Measurements from ENCODE around the gene COPS3.
A peak's percentile ranks its signal among the peaks of the same experiment; 100 is the strongest.

The COPS3 gene

DNA sequence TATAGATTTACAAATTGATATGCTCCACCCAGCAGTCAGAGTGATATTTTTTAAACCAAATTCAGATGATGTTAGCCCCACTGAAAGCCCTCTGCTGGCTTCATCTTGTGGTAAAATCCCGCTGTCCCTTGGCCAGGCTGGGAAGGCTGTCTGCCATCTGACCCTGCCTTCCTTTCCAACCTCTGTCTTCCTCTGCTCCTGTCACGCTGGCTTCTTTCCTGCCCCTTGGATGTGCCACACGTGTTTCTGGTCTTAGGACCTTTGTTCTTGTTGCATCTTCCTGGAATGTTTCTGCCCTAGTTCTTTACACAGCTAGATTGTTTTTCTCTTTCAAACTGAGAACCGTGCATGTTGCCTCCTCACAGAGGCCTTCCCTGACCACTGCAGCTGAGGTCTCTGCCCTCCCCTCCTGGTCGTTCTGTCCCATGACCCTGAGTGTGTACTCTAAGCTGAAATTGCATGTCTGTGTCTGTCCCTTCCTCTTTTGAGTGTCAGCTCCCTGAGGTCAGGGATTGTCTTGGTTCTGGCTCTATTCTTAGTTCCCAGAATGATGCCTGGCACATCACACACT lies 33.5 kb upstream of the COPS3 start:
- POLR2A ChIA-PET: no interaction called here
- TF ChIP-seq, protein P1, sequence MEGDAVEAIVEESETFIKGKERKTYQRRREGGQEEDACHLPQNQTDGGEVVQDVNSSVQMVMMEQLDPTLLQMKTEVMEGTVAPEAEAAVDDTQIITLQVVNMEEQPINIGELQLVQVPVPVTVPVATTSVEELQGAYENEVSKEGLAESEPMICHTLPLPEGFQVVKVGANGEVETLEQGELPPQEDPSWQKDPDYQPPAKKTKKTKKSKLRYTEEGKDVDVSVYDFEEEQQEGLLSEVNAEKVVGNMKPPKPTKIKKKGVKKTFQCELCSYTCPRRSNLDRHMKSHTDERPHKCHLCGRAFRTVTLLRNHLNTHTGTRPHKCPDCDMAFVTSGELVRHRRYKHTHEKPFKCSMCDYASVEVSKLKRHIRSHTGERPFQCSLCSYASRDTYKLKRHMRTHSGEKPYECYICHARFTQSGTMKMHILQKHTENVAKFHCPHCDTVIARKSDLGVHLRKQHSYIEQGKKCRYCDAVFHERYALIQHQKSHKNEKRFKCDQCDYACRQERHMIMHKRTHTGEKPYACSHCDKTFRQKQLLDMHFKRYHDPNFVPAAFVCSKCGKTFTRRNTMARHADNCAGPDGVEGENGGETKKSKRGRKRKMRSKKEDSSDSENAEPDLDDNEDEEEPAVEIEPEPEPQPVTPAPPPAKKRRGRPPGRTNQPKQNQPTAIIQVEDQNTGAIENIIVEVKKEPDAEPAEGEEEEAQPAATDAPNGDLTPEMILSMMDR (IDR thresholded peaks at IDR 0.05; ENCODE audit: control extremely low read depth, extremely low read depth, low read depth, missing control alignments): no peak
- CTCF ChIA-PET: interaction anchor here (0.6 to 1.2 kb wide), 4 partner anchors 8 to 315 kb away, joined by 3 to 5 read pairs (median 3); no protein-coding TSS in a partner anchor
- no peak for DNase-seq (ENCODE audit: extremely low spot score)

DNA sequence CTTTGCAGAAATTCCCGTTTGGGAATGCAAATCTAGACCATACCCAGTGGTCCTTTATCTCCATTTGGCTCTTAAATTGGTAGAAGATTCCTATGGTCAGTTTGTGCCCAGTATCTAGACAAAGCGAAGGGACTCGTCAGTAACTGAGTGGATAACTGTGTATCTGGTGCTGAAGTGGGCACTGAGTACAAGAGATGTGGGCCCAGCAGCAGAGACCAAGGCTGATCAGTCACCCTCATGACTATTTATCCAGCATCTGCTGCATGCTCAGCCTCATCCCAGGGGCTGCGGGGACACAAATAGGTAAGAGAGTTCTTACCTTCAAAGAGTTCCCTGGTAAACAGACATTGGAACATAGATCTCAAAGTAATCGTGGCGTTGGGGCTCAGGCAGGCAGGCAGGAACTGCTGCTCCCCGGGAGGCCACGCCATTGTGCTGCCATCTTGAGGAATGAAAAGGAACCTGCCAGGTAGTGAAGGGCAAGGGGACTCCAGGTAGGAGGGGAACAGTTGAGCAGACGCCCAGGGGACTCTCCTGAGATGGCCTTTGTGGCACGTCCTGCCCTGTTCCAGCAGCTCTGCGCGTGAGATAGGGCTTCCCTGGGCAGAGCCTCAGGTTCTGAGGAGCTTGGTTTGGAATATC lies 32.4 kb upstream of the COPS3 start:
- peak; percentile 87 for DNase-seq (ENCODE audit: extremely low spot score)
- ChIA-PET POLR2A (no interaction called here), CTCF (interaction anchor here (0.7 to 2.2 kb wide), 13 partner anchors 12 to 398 kb away, joined by 3 to 9 read pairs (median 4); no protein-coding TSS in a partner anchor)
- TF ChIP-seq, protein P1 (IDR thresholded peaks at IDR 0.05; ENCODE audit: control extremely low read depth, extremely low read depth, low read depth, missing control alignments): peak; percentile 85

DNA sequence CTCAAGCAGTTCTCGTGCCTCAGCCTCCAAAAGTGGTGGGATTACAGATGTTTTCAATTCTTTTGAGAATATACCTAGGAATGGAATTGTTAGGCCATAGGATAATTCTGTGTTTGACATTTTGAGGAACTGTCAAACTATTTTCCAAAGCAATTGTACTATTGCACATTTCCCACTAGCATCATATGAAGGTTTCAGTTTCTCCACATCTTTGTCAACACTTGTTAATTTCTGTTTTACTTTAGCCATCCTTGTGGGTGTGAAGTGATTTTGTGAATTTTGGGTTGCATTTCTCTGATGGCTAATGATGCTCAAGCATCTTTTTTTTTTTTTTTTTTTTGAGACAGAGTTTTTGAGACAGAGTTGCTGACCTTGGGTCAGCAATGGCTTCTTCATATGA lies 28.3 kb upstream of the COPS3 start:
- CTCF ChIA-PET: no interaction called here

DNA sequence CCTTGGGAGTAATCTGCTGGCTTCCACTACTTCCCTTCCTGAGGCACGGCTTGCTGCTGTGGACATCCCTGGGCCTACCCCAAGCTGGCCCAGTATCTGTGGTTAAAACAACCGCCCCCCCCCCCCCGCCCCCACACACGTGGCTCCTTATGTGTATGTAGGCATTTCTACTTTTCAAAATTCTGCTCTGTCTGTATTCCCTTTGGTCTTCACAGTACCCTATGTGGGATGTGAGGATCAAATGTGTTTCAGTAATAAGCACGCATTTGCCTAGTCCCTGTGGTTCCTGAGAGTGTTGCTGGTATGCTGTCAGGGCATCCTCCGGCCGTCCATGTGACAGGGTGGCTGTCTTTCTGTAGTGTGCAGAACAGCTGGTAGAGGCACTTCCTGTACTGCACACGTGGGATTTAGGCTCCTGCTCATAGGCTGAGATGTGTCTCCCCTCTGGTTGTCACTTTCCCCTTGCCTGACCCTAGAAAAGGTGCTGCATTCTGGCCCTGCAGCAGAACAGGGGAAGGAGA lies 24.3 kb upstream of the COPS3 start:
- ChIA-PET CTCF (interaction anchor here (1.0 to 1.4 kb wide), 2 partner anchors 191 to 304 kb away, joined by 3 read pairs; no protein-coding TSS in a partner anchor), POLR2A (no interaction called here)
- DNase-seq (ENCODE audit: extremely low spot score): peak; percentile 79
- TF ChIP-seq, protein P1 (IDR thresholded peaks at IDR 0.05; ENCODE audit: control extremely low read depth, extremely low read depth, low read depth, missing control alignments): no peak

More for the DNA sequence above, 28.3 kb upstream of the COPS3 start:
- TF ChIP-seq, protein P1 (IDR thresholded peaks at IDR 0.05; ENCODE audit: control extremely low read depth, extremely low read depth, low read depth, missing control alignments): no peak
- no peak for DNase-seq (ENCODE audit: extremely low spot score)
- POLR2A ChIA-PET: no interaction called here

DNA sequence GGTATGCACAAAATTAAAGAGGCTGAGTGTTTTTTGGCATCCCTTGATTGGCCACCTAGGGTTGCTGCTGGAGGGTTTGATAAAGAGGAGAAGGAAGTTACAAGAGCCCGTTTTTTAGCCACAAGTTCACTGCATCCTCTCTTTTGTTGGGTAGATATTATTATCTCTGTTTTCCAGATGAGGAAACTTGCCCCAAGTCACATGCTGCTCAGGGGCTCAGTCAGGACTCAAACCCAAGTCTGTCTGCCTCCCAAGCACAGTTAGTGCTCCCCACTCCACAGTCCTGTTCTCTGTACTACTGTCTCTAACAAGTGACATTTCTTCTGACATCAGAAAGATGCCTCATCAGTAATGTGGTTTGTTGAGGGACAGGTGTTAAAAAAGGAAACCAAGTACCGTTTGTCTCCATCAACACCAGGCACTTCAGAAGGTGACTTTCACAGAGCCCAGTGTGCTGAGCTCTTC lies 23.5 kb upstream of the COPS3 start:
- TF ChIP-seq, protein P1 (IDR thresholded peaks at IDR 0.05; ENCODE audit: control extremely low read depth, extremely low read depth, low read depth, missing control alignments): no peak
- ChIA-PET CTCF (interaction anchor here (0.8 to 1.4 kb wide), 3 partner anchors 192 to 313 kb away, joined by 3 read pairs; no protein-coding TSS in a partner anchor), POLR2A (no interaction called here)
- no peak for DNase-seq (ENCODE audit: extremely low spot score)

DNA sequence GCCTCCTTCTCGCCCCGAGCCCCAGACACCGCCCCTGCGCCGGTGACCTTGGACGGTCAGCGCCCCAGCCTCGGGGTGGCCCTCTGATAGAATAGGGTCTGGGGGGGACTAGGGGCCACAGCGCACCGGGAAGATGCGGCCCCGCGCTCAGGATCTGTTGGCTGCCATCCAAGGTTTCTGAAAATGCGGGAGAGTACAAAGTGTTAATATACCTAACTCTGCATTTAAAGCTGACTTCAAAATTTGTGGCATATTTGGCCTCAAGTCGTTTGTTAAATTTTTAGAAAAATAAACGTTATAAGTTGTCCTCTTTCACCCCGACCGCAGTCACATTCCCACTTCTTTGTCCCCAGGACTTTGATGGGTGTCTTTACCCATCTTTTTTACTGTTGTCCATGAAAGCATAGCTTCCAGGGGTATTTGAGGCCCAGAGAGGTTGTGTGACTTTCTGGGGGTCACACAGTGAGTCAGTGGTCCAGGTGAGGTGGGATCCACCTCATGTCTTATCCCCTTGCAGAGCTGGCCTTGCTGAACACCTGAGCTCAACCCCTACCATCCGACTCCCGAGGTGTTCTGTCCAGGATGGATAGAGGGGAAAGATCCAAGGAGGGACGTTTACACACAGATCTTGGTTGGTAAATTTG lies 22.9 kb upstream of the COPS3 start:
- CTCF ChIA-PET: interaction anchor here (0.8 to 1.4 kb wide), 2 partner anchors 303 to 312 kb away, joined by 3 read pairs; no protein-coding TSS in a partner anchor
- no peak for DNase-seq (ENCODE audit: extremely low spot score)
- TF ChIP-seq, protein P1 (IDR thresholded peaks at IDR 0.05; ENCODE audit: control extremely low read depth, extremely low read depth, low read depth, missing control alignments): no peak
- POLR2A ChIA-PET: no interaction called here

All from GM10248 (cell line).